Omental fat pad (tissue), 4 donors: ENCODE measurements around the gene GDF2. TPM values are rescaled to one million over a fixed set of nuclear protein-coding genes. Genes with fewer than 3 reads are reported as not detected.

ENCODE experiments used
- ATAC-seq: fragments of 150-250 bp; one replicate; pipeline ENCODE4 v1.9.1; 2016; ENCODE audit warnings: mild to moderate bottlenecking, moderate library complexity; ENCODE audit not compliant: low FRiP score
- DNase-seq: peaks from one replicate; pipeline ENCODE4 v3.0.0-alpha.2; 2019; ENCODE audit warnings: low spot score
- total RNA-seq, 4 donors: library from RNA; depleted of rRNA; stranded (reverse); fragments of >200 nt; gene quantifications; one replicate each; pipeline ENCODE4 v1.1.0, GENCODE V29; 2016
- TF ChIP-seq, protein P1 (sequence below), 3 donors: fragments of 450-650 bp; IDR thresholded peaks; one replicate each; pipeline ENCODE4 v1.5.1; 2016 to 2017; ENCODE audit warnings: antibody characterized with exemption in 3 of 3, mild to moderate bottlenecking in 3 of 3, moderate library complexity in 2 of 3

The GDF2 gene
- total RNA-seq, 4 donors from 2014 or later: not detected

DNA sequence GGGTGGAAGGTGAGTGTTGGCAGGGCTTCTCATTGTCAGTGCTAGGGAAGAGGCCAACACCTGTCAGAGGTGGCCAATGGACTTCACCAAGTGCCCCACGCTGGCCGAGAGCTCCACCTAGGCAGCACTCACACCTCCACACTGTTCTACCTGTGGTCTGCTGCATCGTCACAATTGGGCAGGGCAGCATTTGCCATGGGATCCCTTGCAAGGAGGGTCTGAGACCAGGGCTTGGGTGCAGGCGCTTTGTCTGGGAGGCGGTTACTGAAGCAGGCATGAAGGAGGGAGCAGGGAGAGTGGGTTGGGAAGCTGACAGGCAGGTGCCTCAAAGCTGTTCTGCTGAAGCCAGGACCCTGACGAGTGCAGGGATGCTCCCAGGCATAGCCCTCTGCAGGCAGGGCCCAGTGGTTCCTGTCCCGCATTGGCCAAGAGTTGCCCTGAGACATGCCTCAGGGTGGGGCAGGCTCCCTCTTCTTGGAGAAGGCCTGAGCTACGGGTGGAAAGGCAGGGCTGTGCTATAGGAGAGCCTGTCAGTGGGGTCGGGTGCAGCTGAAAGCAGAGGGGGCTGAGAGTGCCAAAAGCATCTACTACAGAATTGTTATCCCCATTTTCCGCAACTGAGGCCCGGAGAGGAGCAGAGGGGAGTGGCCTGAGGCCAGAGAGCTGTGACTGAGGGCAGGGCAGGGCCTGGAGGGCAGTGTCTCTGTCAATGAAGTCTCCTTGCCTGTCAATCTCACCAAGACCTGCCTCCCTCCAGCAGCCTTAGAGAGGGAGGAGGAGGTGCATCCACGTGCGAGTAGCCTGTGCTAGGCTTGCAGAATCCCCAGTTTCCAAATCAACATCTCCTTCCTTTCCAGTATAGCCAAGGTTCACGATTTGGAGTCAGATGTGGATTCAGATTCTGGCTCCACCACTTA, 29.9 kb downstream of the GDF2 start:
- DNase-seq (no peak), ATAC-seq (no peak)
- TF ChIP-seq, protein P1, sequence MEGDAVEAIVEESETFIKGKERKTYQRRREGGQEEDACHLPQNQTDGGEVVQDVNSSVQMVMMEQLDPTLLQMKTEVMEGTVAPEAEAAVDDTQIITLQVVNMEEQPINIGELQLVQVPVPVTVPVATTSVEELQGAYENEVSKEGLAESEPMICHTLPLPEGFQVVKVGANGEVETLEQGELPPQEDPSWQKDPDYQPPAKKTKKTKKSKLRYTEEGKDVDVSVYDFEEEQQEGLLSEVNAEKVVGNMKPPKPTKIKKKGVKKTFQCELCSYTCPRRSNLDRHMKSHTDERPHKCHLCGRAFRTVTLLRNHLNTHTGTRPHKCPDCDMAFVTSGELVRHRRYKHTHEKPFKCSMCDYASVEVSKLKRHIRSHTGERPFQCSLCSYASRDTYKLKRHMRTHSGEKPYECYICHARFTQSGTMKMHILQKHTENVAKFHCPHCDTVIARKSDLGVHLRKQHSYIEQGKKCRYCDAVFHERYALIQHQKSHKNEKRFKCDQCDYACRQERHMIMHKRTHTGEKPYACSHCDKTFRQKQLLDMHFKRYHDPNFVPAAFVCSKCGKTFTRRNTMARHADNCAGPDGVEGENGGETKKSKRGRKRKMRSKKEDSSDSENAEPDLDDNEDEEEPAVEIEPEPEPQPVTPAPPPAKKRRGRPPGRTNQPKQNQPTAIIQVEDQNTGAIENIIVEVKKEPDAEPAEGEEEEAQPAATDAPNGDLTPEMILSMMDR (IDR thresholded peaks at IDR 0.05): no peak

DNA sequence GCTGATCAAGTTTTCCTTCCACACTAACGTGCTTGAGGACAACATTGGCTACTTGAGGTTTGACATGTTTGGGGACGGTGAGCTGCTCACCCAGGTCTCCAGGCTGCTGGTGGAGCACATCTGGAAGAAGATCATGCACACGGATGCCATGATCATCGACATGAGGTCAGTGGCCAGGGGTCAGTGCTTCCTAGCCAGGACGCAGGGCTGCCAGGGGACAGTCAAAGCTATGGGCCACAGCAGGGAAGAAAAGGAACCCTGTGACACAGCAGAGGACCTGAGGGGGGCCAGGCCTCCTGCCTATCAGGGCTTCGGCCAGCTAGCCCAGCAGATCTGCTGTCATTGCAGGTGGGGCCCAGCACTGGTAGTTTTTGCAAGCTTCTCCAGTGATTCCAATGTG, 31.1 kb downstream of the GDF2 start:
- no peak for DNase-seq
- TF ChIP-seq, protein P1 (IDR thresholded peaks at IDR 0.05): no peak
- ATAC-seq: no peak

DNA sequence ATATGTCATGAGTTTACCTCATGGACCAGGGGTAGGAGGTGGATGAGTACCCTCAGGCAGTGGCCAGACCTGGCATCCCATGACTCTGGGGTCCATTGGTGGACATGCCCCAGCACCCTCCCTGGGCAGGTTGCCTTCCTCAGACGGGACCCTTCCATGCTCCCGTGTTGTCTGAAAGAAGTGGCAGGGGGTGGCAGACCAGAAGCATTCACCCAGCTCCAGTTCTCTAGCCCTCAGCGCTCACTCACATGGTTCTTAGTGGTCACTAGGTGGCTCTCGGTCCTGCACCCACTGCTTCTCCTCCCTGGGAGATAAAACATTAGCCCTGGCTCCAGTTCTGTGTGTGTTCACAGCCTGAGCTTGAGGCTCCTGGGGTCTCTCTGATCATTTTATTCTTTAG, 31.9 kb downstream of the GDF2 start:
- TF ChIP-seq, protein P1 (IDR thresholded peaks at IDR 0.05): no peak
- no peak for ATAC-seq
- DNase-seq: no peak

DNA sequence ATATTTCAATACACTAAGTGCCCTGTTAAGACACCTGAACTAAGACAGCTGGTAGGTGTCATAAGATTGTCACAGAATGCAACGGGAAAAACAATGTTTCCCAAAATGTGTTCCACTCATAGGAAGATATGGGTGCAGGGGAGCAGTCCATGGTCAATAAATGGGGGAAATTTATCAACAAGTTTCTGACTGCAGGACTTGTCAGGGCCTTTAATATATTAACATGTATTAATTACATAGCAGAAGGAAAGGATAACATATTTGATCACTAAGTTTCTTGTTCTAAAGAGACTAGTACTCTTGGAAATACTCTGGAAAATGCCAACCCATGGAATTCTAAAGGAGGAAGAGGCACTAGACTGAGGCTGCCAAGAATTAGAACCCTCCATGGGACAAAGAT, 32.6 kb downstream of the GDF2 start:
- DNase-seq (no peak), ATAC-seq (no peak)
- TF ChIP-seq, protein P1 (IDR thresholded peaks at IDR 0.05): no peak

DNA sequence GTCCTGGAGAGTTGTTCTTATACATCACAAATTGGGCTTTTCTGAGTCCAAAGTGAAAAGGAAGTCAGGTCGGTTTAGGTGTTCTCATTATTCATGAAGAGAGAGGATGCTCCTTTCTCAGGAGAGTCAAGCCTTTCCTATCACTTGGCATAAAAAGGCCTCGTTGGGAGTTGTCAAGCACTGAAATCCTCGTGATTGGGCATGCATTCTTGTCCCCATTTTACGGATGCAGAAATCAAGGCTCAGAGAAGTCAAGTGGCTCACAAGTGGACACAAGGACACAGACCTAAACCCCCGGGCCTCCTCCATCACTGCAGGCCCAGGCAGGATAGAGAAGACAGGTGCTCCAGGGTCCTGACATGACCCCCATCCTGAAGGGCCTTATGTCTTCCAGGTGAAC, 34.5 kb downstream of the GDF2 start:
- TF ChIP-seq, protein P1 (IDR thresholded peaks at IDR 0.05): no peak
- no peak for DNase-seq

DNA sequence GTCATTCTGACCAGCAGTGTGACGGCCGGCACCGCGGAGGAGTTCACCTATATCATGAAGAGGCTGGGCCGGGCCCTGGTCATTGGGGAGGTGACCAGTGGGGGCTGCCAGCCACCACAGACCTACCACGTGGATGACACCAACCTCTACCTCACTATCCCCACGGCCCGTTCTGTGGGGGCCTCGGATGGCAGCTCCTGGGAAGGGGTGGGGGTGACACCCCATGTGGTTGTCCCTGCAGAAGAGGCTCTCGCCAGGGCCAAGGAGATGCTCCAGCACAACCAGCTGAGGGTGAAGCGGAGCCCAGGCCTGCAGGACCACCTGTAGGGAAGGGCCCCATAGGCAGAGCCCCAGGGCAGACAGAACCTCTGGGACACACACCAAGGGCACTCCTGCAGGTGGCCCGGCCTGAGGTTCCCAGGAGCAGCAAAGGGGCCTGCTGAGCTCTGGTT, 34.9 kb downstream of the GDF2 start:
- no peak for DNase-seq
- no peak for ATAC-seq
- TF ChIP-seq, protein P1 (IDR thresholded peaks at IDR 0.05): no peak

More for the DNA sequence above, 34.5 kb downstream of the GDF2 start:
- no peak for ATAC-seq

DNA sequence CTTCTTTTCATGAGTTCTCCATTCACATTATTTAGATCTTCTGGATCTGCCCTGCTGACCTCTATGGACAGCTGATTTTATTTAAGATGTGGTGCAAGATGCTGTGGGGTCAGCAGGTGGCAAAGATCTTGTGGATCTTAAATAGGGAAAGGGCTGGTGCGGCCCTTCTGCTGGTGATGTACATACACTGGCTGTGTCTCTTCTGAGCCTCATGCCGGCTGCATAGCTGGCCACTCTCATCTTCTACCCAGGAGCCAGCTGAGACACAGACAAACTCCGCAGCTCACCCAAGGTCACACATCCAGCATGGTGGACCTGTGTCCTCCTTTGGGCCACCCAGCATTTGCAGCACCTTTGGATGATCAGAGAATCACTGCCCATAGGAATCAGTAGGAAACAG, 35.7 kb downstream of the GDF2 start:
- ATAC-seq: no peak
- DNase-seq: no peak
- TF ChIP-seq, protein P1 (IDR thresholded peaks at IDR 0.05): no peak
